Thyroid gland (tissue), 4 donors: ENCODE results near the gene EXOC3.

Experiments
- CTCF ChIP-seq, 6 experiments: fragments of 200-600 bp in 3 of 6; fragments of 450-650 bp in 3 of 6; sonication (generic) in 3 of 6; IDR thresholded peaks; one replicate each; pipeline ENCODE4 v1.5.1; 2016 to 2019; ENCODE audit warnings: antibody characterized with exemption in 6 of 6, mild to moderate bottlenecking in 2 of 6, inconsistent platforms in 1 of 6, moderate library complexity in 1 of 6
- POLR2A ChIP-seq, 2 donors: fragments of 450-650 bp; IDR thresholded peaks; one replicate each; pipeline ENCODE4 v1.6.1; 2017; ENCODE audit warnings: antibody characterized with exemption in 2 of 2, mild to moderate bottlenecking in 2 of 2, moderate library complexity in 1 of 2

GRCh38 chr5:515273-515836, 72.4 kb downstream of the EXOC3 start:
- no peak for TF ChIP-seq POLR2A (IDR thresholded peaks at IDR 0.05)
- TF ChIP-seq CTCF (IDR thresholded peaks at IDR 0.05): no peak
